Fibroblast of skin of scalp (primary cell): ENCODE data around the gene IVNS1ABP. TPM values are rescaled to one million over a fixed set of nuclear protein-coding genes. Genes with fewer than 3 reads are reported as not detected.
"Not testable (repeated sequence)": the region's sequence is repeated elsewhere in the genome, so short reads cannot be mapped to it uniquely, and the experiment has no call there.

Source experiments
- DNase-seq: peaks from one replicate; pipeline ENCODE4 v3.0.0-alpha.2; 2013
- polyA plus RNA-seq, 2 experiments: library from polyadenylated mRNA; unstranded; fragments of 120-200 nt; gene quantifications; one replicate each; pipeline ENCODE4 v1.2.1, GENCODE V29; 2013; ENCODE audit not compliant: insufficient read length in 2 of 2

The IVNS1ABP gene
- polyA plus RNA-seq (2013, experiment 1 of 2; ENCODE audit: insufficient read length) = 58.6 TPM
- 63.7 TPM for polyA plus RNA-seq (2013, experiment 2 of 2; ENCODE audit: insufficient read length)

DNA sequence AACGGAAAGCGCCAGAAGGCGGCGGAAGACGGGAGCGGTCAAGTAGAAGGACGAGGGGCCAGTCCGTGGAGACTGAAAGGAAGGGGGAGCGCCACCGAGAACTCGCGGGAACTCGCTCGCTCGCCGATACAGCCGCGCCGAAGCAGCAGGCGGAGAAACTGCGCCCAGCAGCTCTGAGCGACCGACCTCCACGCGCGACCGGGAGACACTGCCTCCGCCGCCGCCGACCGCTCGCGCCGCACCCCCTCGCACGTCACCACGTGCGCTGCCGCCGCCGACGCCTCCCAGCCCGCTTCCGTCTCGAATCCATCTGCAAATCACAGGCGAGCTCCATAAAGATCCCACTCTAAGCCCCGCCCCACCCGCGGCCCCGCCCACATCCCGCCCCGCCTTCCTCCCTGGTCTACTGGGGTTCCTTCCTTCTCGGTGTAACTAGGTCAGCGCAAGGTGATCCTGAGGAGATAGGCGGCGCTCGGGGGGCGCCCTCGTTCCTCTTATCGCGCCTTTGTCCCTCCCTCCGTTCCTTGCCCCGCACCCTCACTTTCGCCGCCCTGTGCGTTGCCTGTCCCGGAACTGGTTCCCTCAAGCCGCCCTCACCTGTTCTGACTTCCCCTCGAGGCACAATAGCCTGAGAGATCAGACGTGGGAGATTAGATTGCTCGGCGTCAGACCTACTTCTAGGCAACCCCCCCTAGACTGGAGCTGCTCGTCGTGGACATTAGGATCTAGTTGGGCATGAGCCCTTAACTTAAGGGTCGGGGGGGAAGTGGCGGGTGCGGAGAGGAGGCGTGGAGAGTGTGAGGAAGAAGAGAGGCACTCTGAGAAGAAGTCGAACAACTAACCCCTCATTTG lies at the start of gene IVNS1ABP:
TSS of gene IVNS1ABP (minus strand) at position 210 of the 852 bp plus-strand sequence. CDS start 7,750 bp downstream, outside the sequence.
- peak; percentile 95 for DNase-seq

GRCh38 chr1:185365951-185366350 lies 48.9 kb upstream of the IVNS1ABP start:
- DNase-seq = no peak

- DNase-seq = not testable (repeated sequence)
Measured at GRCh38 chr1:185364528-185364927, 47.5 kb upstream of the IVNS1ABP start.

- no peak for DNase-seq
Measured at GRCh38 chr1:185363205-185363604, 46.2 kb upstream of the IVNS1ABP start.

DNA sequence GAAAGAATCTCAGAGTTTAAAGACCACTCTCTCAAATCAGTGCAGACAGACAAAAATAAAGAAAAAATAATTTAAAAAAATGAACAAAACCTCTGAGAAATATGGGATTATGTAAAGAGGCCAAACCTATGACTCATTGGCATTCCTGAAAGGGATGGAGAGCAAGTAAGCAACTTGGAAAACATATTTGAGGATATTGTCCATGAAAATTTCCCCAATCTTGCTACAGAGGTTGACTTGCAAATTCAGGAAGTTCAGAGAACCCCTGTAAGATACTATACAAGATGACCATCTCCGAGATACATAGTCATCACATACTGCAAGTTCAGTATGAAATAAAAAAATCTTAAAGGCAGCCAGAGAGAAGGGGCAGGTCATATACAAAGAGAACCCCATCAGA lies 43.7 kb upstream of the IVNS1ABP start:
- DNase-seq = peak; percentile 88

GRCh38 chr1:185358957-185359356 lies 41.9 kb upstream of the IVNS1ABP start:
- no peak for DNase-seq

DNA sequence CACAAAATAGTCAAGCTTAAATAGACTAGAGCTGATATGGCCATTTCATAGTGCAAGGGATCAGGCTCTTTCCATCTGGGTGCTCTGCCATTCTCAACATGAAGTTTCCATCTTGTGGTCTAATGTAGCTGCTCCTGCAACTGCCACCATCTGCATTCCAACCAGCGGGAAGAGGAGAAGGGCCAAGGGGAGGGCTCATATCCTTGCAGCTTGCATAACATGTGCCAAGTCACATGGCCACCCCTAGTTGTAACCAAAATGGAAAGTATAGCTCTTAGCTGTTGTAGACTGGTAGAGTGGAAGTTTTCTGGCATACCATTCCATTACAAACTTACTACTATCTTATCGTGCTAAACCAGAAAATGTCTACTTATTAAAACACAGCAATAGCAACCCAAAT lies 38.9 kb upstream of the IVNS1ABP start:
- DNase-seq = no peak

GRCh38 chr1:185353124-185353523 lies 36.1 kb upstream of the IVNS1ABP start:
- DNase-seq = no peak

DNA sequence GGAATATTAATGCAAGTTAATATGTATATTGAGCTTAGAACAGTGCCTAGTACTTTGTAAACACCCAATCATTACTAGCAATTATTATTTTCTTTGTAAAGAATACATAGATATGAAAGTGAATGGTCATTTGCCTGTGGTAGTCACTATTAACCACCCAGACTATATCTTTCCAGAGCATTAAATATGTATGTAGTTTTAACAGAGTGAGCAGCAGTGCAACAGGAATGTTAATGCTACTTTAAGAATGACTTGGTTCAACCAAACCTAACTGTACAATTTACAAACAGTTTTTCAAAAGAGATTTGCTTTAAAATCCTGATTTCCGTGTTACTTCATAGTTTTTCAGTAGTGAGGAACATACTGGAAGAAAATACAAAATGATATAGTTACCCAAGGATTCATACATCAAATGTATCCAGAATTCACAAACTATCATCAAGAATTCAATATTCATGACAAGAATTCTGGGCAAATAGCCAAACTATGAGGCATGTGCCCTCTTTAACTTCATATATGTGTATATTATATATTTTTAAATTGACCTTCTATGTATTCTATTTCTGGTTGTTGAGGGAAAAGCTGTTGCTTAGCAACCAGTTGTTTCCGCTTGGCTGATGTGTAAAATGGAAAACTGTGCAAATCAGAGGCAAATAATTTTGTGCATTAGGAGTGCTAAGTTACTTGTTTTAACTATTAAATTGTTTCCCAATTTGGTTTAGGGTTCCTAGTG lies 34.9 kb upstream of the IVNS1ABP start:
- DNase-seq = peak; percentile 79

DNA sequence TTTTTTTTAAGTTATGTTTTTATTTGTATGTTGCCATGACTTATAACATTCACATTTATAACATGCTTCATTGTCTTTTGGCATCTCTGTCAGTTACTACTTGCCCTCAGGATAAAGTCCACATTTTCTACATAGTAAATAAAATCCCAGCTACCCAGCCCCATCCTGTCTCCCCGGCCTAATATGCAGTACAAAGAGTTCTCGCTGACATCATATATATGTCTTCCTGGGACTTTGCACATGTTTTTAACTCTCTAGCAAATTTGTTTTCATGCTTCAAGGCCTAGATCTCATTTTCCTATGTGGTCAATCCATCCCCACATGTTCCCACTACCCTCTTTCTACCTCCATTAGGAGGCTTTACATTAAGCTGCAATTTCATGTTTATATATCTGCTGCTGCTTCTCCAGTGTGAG lies 33.0 kb upstream of the IVNS1ABP start:
- DNase-seq = no peak

DNA sequence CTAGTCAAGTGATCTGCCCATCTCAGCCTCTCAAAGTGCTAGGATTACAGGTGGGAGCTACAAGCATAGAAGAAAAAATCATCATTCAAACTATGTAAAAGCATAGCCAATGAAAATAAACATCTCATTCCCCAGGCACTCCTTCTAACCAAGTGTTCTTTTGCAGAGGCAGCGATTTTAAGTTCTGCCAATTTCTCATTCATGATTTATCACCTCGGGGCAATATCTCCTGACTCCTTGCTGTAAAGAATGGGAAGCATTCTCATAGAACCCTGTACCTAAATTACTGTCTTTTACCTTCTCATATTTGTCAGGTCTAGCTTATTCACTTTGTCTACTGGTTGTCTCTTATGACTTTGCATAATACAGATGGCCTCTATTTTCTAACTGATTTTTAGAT lies 32.5 kb upstream of the IVNS1ABP start:
- DNase-seq = no peak

DNA sequence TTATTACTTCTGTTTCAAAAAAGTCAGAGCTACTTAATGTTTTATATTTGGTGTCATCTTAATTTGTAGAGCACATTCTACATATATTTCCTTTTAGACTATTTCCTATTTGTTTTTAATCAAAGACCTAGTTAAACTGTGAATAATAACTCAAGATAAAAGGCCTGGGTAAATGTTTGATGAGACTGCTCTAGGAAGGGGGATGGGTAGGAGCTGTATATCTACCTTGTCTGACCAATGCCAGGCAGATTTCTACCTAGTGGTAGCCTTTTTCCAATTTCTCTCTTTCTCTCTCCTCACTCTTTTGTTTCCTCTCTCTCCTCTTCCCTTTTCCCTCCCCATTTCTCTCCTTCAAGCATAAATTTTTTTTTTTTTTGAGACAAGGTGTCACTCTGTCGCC lies 31.9 kb upstream of the IVNS1ABP start:
- no peak for DNase-seq

GRCh38 chr1:185348296-185348695 lies 31.3 kb upstream of the IVNS1ABP start:
- DNase-seq = no peak

- DNase-seq = no peak
Measured at GRCh38 chr1:185345913-185346720, 29.1 kb upstream of the IVNS1ABP start.

DNA sequence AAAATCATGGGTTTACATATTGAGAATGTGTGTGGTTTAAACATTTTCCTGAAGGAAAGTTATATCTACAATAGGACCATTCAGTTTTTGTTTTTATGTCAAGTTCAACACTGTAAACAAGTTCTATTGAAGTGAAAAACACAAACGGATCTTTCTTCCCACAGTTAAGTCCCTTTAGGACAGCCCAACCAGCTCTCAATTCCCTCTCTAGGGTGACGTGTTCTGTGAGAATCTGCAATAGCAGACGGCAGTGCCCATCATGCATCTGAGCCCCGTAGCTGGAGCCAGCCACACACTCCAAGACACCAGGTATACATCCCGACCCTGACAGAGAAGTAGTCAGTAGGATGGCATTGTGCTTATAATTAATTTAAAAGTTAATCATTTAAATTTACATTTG lies 26.3 kb upstream of the IVNS1ABP start:
- no peak for DNase-seq

DNA sequence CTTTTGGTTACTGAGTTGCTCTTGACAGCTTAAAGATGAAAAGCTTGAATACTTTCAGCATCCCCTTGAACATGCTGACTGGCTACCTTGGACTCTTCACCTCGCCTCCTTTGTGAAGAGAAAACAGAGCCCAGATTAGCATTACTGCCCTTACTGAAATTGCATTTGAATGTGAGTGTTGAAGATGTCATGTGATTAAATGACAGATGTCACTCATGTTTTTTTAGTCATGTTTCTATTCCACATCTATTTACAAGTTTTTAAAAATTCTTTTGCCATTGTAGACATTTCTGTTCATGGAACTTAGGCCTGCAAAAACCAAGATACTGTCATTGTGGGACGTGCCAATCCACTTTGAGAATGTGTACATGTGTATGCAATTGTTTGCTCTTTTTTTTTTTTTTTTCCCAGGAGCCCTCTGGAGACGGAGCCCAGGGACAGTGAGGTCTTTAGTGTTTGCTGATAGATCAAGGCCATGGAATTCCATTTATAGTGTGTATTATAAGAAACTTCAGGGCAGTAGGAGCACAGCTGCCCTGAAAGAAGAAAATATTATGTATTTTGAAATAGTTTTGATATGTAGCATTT lies 25.7 kb upstream of the IVNS1ABP start:
- no peak for DNase-seq

DNA sequence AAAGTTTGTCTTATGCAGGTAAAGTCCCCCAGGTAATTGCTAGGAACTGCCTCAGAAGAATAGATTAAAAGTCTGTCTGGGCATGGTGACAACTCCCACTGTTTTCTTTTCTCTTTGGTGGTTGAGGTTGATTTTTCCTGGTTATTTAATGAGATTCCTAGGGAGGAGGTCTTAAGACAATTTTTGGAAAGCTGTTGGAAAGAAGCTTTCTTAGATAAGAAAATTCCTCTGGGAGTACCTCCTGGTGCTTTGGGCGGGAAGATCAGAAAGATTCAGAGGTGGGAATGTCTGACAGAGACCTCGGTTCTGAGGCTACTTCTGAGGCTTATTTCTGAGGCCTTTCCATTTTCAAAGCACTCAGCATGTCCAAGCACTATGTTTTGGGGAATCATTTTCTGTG lies 25.0 kb upstream of the IVNS1ABP start:
- DNase-seq = no peak

GRCh38 chr1:185341196-185341781 lies 24.2 kb upstream of the IVNS1ABP start:
- DNase-seq = no peak

- DNase-seq = no peak
Measured at GRCh38 chr1:185338719-185339622, 21.9 kb upstream of the IVNS1ABP start.

- DNase-seq = peak; percentile 18
Measured at GRCh38 chr1:185337246-185337645, 20.2 kb upstream of the IVNS1ABP start.

- DNase-seq = no peak
Measured at GRCh38 chr1:185334182-185334581, 17.1 kb upstream of the IVNS1ABP start.
